HG02610 (cell line): ENCODE results near the gene CLCNKA.
A peak's percentile ranks its signal among the peaks of the same experiment; 100 is the strongest.

Experiments
- ATAC-seq: cut with Tn5 transposase; IDR thresholded peaks from one replicate; pipeline ENCODE4 v1.9.1; 2021; ENCODE audit warnings: mild to moderate bottlenecking, moderate library complexity; ENCODE audit not compliant: unreplicated experiment

The CLCNKA gene

GRCh38 chr1:16076031-16076864 is 54.4 kb downstream of the CLCNKA start:
- ATAC-seq, result no peak

- no peak for ATAC-seq
These were observed 55.0 kb downstream of the CLCNKA start for GRCh38 chr1:16076865-16077238.

GRCh38 chr1:16077406-16078245 is 55.8 kb downstream of the CLCNKA start:
- ATAC-seq, result no peak

GRCh38 chr1:16078925-16079656 is 57.3 kb downstream of the CLCNKA start:
- ATAC-seq, result peak; percentile 68

- ATAC-seq, result no peak
These were observed 58.8 kb downstream of the CLCNKA start for GRCh38 chr1:16080422-16081150.

GRCh38 chr1:16081636-16082035 is 59.8 kb downstream of the CLCNKA start:
- ATAC-seq, result no peak

GRCh38 chr1:16082283-16083038 is 60.6 kb downstream of the CLCNKA start:
- ATAC-seq, result no peak

- ATAC-seq, result no peak
These were observed 61.6 kb downstream of the CLCNKA start for GRCh38 chr1:16083486-16083885.
